GM19035 (cell line): ENCODE measurements around the gene SZT2.

Experiments
- ATAC-seq: cut with Tn5 transposase; IDR thresholded peaks from one replicate; pipeline ENCODE4 v1.9.1; 2021; ENCODE audit not compliant: unreplicated experiment

SZT2 gene

DNA sequence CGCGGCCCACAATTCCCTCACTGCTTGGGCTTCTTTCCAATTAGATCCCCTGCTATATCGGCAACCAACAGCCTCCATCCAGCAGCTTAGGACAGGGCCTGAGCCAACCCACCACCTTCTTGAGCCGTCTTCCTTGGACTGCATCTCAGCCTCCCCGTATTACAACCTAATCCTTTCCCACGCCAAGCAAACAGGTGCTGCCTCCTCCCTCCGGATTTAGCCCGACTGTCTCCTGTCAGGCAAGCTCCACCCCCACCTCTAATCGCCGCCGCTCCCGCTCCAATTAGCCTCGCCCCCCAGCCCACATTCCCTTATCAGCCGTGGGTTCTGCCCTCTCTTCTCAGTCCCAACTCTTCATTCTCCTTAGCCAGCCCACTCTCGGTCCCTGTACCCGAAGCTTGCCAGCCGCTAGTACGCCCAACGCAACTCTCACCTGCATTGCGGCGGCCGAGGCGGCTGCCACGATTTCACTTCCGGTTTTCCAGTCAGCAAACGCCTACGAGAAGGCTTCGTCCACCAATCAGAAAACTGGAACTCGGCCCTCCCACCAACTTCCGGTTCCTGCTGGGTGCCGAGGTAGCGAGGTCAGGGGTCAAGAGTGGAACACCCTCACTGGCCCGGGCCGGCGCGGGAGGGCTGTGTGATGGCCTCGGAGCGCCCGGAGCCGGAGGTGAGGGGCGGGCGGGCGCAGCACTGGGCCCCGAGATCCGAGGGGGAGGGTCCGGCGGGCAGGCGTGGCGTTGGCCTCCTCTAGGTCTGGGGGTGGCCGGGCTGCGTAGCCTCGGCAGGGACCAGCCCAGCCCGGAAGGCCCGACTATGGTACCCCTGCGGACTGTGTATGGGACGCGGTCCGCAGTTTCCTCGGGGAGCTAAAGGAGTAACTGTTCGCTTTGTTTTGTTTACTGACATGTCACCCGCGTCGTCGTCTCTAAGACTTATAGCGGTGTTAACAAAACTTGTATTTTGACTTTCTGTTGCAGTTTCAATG, at the start of gene SZT2, which contains the start of gene MED8:
Gene SZT2 (plus strand): TSS at position 574 of the 988 bp plus-strand sequence. CDS start 70 bp downstream, at position 644.
Gene MED8 (minus strand): TSS at position 475 of the 988 bp plus-strand sequence. CDS start 36 bp downstream, at position 439.
- peak; percentile 91 for ATAC-seq

GRCh38 chr1:43340559-43340958, 49.1 kb upstream of the SZT2 start:
- no peak for ATAC-seq

GRCh38 chr1:43344267-43344850, 45.3 kb upstream of the SZT2 start:
- ATAC-seq, result no peak

GRCh38 chr1:43345120-43345519, 44.6 kb upstream of the SZT2 start:
- no peak for ATAC-seq

GRCh38 chr1:43346636-43347035, 43.1 kb upstream of the SZT2 start:
- no peak for ATAC-seq

DNA sequence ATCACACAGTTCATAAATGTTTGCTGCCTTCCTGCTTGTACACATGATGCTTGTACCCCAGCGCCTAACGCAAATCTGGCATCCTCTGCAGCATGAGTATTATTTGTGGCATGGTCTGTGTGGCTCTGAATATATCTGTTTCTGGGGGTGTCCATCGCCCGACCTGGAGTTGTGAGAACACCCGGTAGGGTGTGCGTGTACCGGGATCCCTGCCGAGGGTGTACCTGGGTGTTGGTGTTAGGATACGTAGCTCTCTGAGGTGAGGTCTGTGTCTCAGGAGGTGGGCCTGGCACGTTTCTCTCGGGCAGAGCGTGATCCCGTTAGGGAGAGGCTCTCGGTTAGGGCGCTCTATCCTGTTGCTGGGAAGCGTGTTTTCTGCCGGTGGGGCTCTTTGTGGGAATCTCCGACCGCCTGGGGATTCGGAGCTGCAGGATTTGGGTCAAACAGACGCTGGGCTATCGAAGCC, 41.3 kb upstream of the SZT2 start:
- ATAC-seq, result no peak

- peak; percentile 68 for ATAC-seq
Measured at GRCh38 chr1:43348809-43349593, 40.7 kb upstream of the SZT2 start.

DNA sequence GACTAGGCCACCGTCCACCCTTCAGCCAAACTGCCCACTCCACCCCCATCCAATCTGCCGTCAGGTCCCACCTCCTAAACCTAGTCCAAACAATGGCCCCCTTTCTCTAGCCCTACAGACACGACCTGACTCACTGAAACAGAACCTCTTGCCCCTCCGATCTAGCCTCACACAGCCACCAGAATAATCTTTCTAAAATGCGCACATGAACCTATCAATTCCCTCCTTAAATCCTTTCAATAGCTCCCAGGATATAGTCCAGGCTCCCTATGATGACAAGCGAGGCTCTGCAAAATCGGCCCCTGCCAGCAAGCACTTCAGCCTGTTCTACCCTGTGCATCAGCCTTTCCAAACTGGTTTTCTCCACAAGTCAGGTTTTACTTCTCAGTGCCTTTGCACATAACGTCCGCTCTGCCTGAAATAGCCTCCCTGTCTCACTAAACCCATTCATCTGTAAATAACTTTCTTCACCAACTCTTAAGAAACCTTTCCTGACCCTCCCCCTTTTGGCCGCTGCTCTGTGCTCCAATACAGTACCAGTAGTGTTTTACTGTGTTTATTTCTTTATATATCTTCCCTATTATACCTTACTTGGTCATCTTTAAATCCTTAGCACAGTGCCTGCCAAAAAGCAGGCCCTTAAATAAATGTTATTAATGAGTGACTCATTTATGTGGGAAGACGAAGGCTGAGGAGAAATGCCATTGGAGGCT, 39.9 kb upstream of the SZT2 start:
- no peak for ATAC-seq

DNA sequence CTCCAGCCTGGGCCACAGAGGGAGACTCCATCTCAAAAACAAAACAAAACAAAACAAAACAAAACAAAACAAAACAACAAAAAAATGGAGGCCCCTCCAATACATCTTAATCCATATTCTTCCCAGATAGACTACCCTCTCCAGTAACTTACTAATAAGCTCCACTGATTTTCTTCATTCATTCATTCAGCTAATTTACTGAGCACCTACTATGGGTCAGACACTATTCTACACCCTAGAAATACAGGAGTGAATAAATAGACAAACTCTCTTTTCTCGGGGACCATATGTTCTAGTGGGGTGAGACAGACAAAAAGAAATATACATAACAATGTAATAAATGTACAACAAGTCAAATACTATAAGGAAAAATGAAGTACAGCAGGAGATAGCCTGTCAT, 38.7 kb upstream of the SZT2 start:
- ATAC-seq, result no peak

DNA sequence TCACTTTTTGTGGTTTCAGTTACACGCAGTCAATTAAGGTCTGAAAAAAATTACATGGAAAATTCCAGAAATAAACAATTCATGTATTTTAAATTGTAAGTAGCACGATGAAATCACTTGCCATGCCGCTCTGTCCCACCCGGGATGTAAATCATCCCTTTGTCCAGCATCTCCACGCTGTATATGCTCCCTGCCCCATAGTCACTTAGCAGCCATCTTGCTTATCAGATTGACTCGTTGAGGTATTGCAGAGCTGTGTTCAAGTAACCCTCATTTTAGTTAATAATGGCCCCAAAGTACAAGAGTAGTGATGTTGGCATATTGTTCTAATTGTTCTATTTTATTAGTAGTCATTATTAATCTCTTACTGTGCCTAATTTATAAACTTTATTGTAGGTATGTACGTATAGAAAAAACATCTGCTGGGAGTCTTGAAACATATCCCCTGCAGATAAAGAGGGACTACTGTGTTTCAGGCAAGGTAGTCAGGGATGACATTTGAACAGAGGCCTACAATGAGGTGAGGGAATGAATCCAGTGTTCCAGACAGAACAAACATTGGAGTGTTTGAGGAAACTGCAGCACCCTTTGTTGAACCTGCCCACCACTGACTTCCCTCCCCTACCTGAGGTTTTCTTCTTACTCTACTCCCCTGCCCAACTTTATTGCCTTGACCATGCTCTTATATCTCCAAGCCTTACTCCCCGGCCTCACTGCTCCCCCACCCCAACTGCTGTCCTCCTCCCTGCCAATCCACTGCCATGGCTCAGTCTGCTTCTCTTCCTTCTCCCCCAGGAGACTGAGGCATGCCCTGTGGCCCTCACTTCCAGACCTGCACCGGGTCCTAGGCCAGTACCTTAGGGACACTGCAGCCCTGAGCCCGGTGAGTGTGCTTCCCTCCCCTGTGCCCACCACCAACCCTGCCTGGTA, 38.0 kb upstream of the SZT2 start:
- no peak for ATAC-seq

DNA sequence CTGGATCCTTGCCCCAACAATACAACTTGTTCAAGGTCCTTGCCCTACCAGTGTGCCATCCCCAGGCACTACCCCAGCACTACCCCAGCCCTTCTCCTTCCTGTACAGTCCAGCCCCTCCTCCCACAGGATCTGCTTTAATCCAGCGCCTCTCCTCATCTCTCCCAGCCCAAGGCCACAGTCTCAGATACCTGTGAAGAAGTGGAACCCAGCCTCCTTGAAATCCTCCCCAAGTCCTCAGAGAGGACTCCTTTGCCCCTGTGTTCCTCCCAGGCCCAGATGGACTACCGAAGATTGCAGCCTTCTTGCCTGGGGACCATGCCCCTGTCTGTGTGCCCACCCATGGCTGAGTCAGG, 37.4 kb upstream of the SZT2 start:
- ATAC-seq, result no peak

DNA sequence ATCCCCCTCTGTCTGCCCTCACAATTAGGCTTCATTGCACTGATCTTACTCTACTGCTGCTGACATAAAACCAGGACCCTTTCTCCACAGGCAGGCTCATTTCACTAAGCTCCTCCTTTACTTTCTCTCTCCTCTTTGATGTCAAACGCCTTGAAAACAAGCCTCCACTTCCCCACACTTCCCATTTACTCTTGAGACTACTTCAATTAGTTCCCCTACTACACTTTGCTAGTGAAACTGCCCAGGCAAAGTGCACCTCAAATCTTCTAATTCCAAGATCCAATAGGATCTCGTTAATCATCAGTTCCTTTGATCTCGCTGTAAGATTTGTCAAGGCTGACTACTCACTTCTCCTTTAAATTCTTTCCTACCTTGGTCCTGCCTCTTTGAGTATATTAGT, 36.8 kb upstream of the SZT2 start:
- ATAC-seq, result no peak

- no peak for ATAC-seq
Measured at GRCh38 chr1:43354471-43354870, 35.2 kb upstream of the SZT2 start.

- ATAC-seq, result no peak
Measured at GRCh38 chr1:43354936-43355335, 34.8 kb upstream of the SZT2 start.

DNA sequence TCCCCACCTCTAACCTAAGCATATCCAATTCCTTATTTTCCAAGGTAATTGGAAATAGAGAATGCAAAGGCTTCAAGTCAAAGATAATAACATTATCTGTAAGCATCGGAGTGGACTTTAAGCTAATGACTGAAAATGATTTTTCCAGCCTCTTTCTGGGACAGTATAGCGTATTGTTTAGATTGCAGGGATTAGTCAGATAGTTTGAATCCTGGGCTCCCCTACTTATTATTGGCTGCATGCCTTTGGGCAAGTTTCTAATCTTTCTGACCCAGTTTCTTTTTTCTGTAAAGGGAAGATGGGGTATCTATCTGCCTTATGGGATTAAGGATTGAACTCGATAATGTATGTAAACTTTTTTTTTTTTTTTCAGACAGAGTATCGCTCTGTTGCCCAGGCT, 32.4 kb upstream of the SZT2 start:
- ATAC-seq, result no peak

DNA sequence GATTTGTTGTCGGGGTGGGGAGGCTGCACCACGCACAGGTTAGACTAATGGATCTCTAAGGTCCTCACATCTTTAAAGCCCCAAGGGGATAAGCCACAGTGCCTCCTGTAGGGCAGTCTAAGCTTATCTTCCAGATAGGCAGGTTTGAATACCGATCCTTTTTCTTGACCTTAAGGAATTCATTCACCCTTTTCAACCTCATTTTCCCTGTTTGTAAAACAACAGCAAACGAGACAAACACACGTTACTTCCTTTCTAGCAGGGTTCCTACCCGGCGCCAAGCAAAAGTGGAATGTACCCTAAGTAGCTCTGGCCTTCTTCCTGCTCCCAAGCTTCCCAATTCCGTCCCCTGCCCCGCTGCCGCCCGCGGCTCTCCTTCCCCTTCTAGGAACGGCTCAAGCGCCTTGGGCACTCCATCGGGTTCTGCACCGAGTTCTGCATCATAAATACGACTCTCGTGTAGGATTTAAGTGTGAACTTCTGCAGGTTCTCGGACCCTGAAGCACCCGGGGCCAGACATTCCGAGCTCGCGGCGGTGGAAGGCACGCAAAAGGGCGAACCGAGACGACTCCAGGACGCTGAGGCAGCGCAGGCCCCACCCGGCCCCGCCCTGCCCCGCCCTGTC, 31.5 kb upstream of the SZT2 start:
- ATAC-seq, result peak; percentile 9

DNA sequence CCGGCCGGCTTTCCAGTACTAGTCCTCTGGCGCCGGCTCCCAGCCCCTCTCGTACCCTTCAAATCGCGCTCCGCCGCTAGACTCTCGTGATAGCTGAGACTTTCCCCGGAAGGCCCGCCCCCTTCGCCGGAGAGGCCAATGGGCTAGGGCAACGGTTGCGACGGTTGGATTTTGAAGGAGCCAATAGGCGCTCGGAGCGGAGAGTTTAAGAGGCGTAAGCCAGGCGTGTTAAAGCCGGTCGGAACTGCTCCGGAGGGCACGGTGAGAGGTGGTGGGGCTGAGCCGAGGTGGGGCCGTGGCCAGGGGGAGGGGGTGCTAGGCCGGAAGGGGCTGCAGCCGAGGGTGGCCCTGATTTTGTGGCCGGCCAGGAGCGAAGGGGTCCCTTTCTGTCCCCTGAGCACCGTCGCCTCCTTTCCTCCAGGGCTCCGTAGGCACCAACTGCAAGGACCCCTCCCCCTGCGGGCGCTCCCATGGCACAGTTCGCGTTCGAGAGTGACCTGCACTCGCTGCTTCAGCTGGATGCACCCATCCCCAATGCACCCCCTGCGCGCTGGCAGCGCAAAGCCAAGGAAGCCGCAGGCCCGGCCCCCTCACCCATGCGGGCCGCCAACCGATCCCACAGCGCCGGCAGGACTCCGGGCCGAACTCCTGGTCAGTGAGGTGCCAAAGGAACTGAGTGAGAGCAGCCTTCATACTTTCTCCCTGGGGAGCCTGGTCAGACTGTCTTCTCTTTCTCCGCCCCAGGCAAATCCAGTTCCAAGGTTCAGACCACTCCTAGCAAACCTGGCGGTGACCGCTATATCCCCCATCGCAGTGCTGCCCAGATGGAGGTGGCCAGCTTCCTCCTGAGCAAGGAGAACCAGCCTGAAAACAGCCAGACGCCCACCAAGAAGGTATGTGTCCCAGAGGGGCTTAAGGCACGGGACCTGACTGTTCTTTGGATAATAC, 30.7 kb upstream of the SZT2 start, which contains the start of gene CDC20:
Gene CDC20 (plus strand): TSS at position 236 of the 948 bp plus-strand sequence. CDS start 235 bp downstream, at position 471.
- ATAC-seq, result peak; percentile 94

DNA sequence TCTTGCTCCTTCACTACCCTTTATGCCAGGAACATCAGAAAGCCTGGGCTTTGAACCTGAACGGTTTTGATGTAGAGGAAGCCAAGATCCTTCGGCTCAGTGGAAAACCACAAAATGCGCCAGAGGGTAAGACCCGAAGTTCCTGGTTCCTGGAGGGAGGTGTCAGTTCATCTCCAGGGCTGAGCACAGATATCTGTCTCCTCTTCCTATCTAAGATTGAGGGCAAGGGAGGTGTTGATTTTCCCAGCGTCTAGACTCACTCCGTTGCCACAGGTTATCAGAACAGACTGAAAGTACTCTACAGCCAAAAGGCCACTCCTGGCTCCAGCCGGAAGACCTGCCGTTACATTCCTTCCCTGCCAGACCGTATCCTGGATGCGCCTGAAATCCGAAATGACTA, 30.0 kb upstream of the SZT2 start:
- no peak for ATAC-seq
